ENCODE measurements around the gene AFP. TPM values are rescaled to one million over a fixed set of nuclear protein-coding genes. Genes with fewer than 3 reads are reported as not detected.

Gene AFP
- total and polyA plus RNA-seq, 7 experiments from 2014 or later, result not detected

GRCh38 chr4:73420615-73421014 lies 15.4 kb upstream of the AFP start:
- no peaks in the 10 kb centered on the region for H3K4me1 Mint-ChIP-seq
- ChIA-PET CTCF (interaction anchor here (1.6 kb wide), 1 partner anchor 8 kb away, joined by 4 read pairs; no protein-coding TSS in a partner anchor), POLR2A (no interaction called here)
- Histone ChIP-seq H3K9me3 (ENCODE audit: control insufficient read depth in 2 of 3, low read length in 3 of 3) (no peaks in the 10 kb centered on the region), H3K4me1 (ENCODE audit: control insufficient read depth in 2 of 2, insufficient read depth in 2 of 2, low read length in 2 of 2) (no peaks in the 10 kb centered on the region), H3K27ac (ENCODE audit: low read depth, low read length) (no peak overlapping the region), H3K36me3 (ENCODE audit: control insufficient read depth in 2 of 3, insufficient read depth in 3 of 3, low read length in 3 of 3) (no peaks in the 10 kb centered on the region), H3K4me3 (ENCODE audit: low read length) (no peak overlapping the region), H3K27me3 (ENCODE audit: control insufficient read depth in 2 of 2, insufficient read depth in 2 of 2, low read length in 2 of 2) (no peaks in the 10 kb centered on the region)
- H3K27ac Mint-ChIP-seq, result no peak overlapping the region
- ATAC-seq (no peak), DNase-seq (no peak)
- H3K36me3 Mint-ChIP-seq, result no peaks in the 10 kb centered on the region
- no peak overlapping the region for H3K4me3 Mint-ChIP-seq
- H3K27me3 Mint-ChIP-seq, result peaks cover 0 to 10% (median 0%) of the 10 kb centered on the region in 5 donors
- intact Hi-C loops (cut with micrococcal nuclease), result no loop called here
- no peaks in the 10 kb centered on the region for H3K9me3 Mint-ChIP-seq

DNA sequence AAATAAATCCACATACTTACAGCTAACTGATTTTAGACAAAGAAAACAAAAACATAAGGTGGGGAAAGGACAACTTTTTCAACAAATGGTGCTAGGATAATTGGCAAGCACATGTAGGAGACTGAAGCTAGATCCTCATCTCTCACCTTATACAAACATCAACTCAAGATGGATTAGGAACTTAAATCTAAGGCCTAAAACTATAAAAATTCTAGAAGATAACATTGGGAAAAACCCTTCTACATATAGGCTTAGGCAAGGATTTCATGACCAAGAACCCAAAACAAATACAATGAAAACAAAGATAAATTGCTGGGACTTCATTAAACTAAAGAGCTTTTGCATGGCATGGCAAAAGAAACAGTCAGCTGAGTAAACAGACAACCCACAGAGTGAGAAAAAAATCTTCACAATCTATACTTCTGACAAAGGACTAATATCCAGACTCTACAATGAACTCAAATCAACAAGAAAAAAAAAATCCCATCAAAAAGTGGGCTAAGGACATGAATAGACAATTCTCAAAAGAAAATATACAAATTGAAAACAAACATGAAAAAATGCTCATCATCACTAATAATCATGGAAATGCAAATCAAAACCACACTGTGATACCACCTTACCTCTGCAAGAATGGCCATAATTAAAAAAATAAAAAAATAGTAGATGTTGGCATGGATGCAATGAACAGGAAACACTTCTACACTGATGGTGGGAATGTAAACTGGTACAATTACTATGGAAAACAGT lies 14.1 kb upstream of the AFP start:
- no peaks in the 10 kb centered on the region for H3K4me1 Mint-ChIP-seq
- ChIA-PET POLR2A (no interaction called here), CTCF (no interaction called here)
- no peaks in the 10 kb centered on the region for H3K9me3 ChIP-seq (ENCODE audit: control insufficient read depth in 2 of 3, low read length in 3 of 3)
- no peak overlapping the region for H3K27ac ChIP-seq (ENCODE audit: low read depth, low read length)
- peaks cover 0 to 1% (median 0%) of the 10 kb centered on the region in 11 donors for H3K9me3 Mint-ChIP-seq
- no peaks in the 10 kb centered on the region for H3K4me1 ChIP-seq (ENCODE audit: control insufficient read depth in 2 of 2, insufficient read depth in 2 of 2, low read length in 2 of 2)
- no peaks in the 10 kb centered on the region for H3K36me3 ChIP-seq (ENCODE audit: control insufficient read depth in 2 of 3, insufficient read depth in 3 of 3, low read length in 3 of 3)
- H3K36me3 Mint-ChIP-seq, result no peaks in the 10 kb centered on the region
- H3K27me3 ChIP-seq (ENCODE audit: control insufficient read depth in 2 of 2, insufficient read depth in 2 of 2, low read length in 2 of 2), result no peaks in the 10 kb centered on the region
- intact Hi-C loops (cut with micrococcal nuclease), result no loop called here
- no peak overlapping the region for H3K4me3 ChIP-seq (ENCODE audit: low read length)
- DNase-seq (no peak), ATAC-seq (no peak)
- H3K27me3 Mint-ChIP-seq, result peaks cover 0 to 10% (median 0%) of the 10 kb centered on the region in 5 donors
- H3K4me3 Mint-ChIP-seq, result no peak overlapping the region
- no peak overlapping the region for H3K27ac Mint-ChIP-seq

DNA sequence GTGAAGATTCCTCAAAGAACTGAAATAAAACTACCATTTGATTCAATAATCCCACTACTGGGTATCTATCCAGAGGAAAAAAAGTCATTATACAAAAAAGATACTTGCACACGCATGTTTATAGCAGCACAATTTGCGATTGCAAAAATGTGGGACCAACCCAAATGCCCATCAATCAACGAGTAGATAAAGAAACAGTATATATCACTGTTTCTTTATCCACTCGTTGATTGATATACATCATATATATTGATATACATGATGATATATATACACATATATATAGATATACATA lies 13.6 kb upstream of the AFP start:
- Histone ChIP-seq H3K4me1 (ENCODE audit: control insufficient read depth in 2 of 2, insufficient read depth in 2 of 2, low read length in 2 of 2) (no peaks in the 10 kb centered on the region), H3K4me3 (ENCODE audit: low read length) (no peak overlapping the region), H3K27ac (ENCODE audit: low read depth, low read length) (no peak overlapping the region), H3K27me3 (ENCODE audit: control insufficient read depth in 2 of 2, insufficient read depth in 2 of 2, low read length in 2 of 2) (no peaks in the 10 kb centered on the region), H3K36me3 (ENCODE audit: control insufficient read depth in 2 of 3, insufficient read depth in 3 of 3, low read length in 3 of 3) (no peaks in the 10 kb centered on the region), H3K9me3 (ENCODE audit: control insufficient read depth in 2 of 3, low read length in 3 of 3) (no peaks in the 10 kb centered on the region)
- Mint-ChIP-seq H3K36me3 (no peaks in the 10 kb centered on the region), H3K27me3 (peaks cover 0 to 10% (median 0%) of the 10 kb centered on the region in 5 donors), H3K4me3 (no peak overlapping the region), H3K4me1 (no peaks in the 10 kb centered on the region), H3K27ac (no peak overlapping the region), H3K9me3 (peaks cover 0 to 1% (median 0%) of the 10 kb centered on the region in 11 donors)
- POLR2A ChIA-PET, result no interaction called here
- CTCF ChIA-PET, result no interaction called here
- intact Hi-C loops (cut with micrococcal nuclease), result no loop called here
- no peak for ATAC-seq
- DNase-seq, result no peak

GRCh38 chr4:73423184-73423583 lies 12.8 kb upstream of the AFP start:
- no peak overlapping the region for H3K4me3 Mint-ChIP-seq
- H3K4me1 Mint-ChIP-seq, result no peaks in the 10 kb centered on the region
- H3K9me3 ChIP-seq (ENCODE audit: control insufficient read depth in 2 of 3, low read length in 3 of 3), result no peaks in the 10 kb centered on the region
- peaks cover 0 to 1% (median 0%) of the 10 kb centered on the region in 11 donors for H3K9me3 Mint-ChIP-seq
- no peaks in the 10 kb centered on the region for H3K4me1 ChIP-seq (ENCODE audit: control insufficient read depth in 2 of 2, insufficient read depth in 2 of 2, low read length in 2 of 2)
- intact Hi-C loops (cut with micrococcal nuclease), result no loop called here
- ChIA-PET POLR2A (no interaction called here), CTCF (no interaction called here)
- DNase-seq (no peak), ATAC-seq (no peak)
- no peak overlapping the region for H3K27ac Mint-ChIP-seq
- H3K27me3 Mint-ChIP-seq, result peaks cover 0 to 10% (median 0%) of the 10 kb centered on the region in 5 donors
- no peaks in the 10 kb centered on the region for H3K36me3 Mint-ChIP-seq
- H3K4me3 ChIP-seq (ENCODE audit: low read length), result no peak overlapping the region
- no peaks in the 10 kb centered on the region for H3K36me3 ChIP-seq (ENCODE audit: control insufficient read depth in 2 of 3, insufficient read depth in 3 of 3, low read length in 3 of 3)
- no peaks in the 10 kb centered on the region for H3K27me3 ChIP-seq (ENCODE audit: control insufficient read depth in 2 of 2, insufficient read depth in 2 of 2, low read length in 2 of 2)
- H3K27ac ChIP-seq (ENCODE audit: low read depth, low read length), result no peak overlapping the region

- Mint-ChIP-seq H3K9me3 (peaks cover 0 to 1% (median 0%) of the 10 kb centered on the region in 11 donors), H3K27ac (no peak overlapping the region), H3K36me3 (no peaks in the 10 kb centered on the region), H3K27me3 (peaks cover 0 to 18% (median 5%) of the 10 kb centered on the region in 5 donors), H3K4me3 (no peak overlapping the region), H3K4me1 (no peaks in the 10 kb centered on the region)
- ChIA-PET CTCF (no interaction called here), POLR2A (no interaction called here)
- Histone ChIP-seq H3K27me3 (ENCODE audit: control insufficient read depth in 2 of 2, insufficient read depth in 2 of 2, low read length in 2 of 2) (no peaks in the 10 kb centered on the region), H3K36me3 (ENCODE audit: control insufficient read depth in 2 of 3, insufficient read depth in 3 of 3, low read length in 3 of 3) (no peaks in the 10 kb centered on the region), H3K9me3 (ENCODE audit: control insufficient read depth in 2 of 3, low read length in 3 of 3) (no peaks in the 10 kb centered on the region), H3K4me1 (ENCODE audit: control insufficient read depth in 2 of 2, insufficient read depth in 2 of 2, low read length in 2 of 2) (no peaks in the 10 kb centered on the region), H3K27ac (ENCODE audit: low read depth, low read length) (no peak overlapping the region), H3K4me3 (ENCODE audit: low read length) (no peak overlapping the region)
- no peak for ATAC-seq
- intact Hi-C loops (cut with micrococcal nuclease), result no loop called here
- no peak for DNase-seq
Measured at GRCh38 chr4:73426666-73427065, 9.4 kb upstream of the AFP start.

DNA sequence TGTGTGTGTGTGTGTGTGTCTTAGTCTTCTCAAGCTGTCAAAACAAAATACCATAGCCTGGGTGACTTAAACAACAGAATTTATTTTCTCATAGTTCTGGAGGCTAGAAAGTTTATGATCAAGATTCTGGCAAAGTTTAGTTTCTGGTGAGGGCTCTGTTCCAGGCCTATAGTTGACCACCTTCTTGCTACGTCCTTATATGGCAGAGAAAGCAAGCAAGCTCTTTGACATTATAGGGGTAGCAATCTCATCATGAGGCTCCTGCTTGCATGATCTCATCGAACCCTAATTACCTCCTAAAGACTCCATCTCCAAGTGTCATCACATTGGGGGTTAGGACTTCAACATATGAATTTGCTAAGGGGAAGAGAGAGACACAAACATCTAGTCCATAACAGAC lies 6.9 kb upstream of the AFP start:
- intact Hi-C loops (cut with micrococcal nuclease), result no loop called here
- no peak overlapping the region for H3K4me3 ChIP-seq (ENCODE audit: low read length)
- Mint-ChIP-seq H3K9me3 (peaks cover 0 to 1% (median 0%) of the 10 kb centered on the region in 11 donors), H3K4me1 (no peaks in the 10 kb centered on the region), H3K27ac (no peak overlapping the region), H3K27me3 (peaks cover 0 to 23% (median 5%) of the 10 kb centered on the region in 5 donors), H3K4me3 (no peak overlapping the region), H3K36me3 (no peaks in the 10 kb centered on the region)
- CTCF ChIA-PET, result interaction anchor here (1.1 kb wide), 1 partner anchor 9 kb away, joined by 4 read pairs; no protein-coding TSS in a partner anchor
- H3K4me1 ChIP-seq (ENCODE audit: control insufficient read depth in 2 of 2, insufficient read depth in 2 of 2, low read length in 2 of 2), result no peaks in the 10 kb centered on the region
- H3K27me3 ChIP-seq (ENCODE audit: control insufficient read depth in 2 of 2, insufficient read depth in 2 of 2, low read length in 2 of 2), result no peaks in the 10 kb centered on the region
- DNase-seq (no peak), ATAC-seq (no peak)
- POLR2A ChIA-PET, result no interaction called here
- H3K36me3 ChIP-seq (ENCODE audit: control insufficient read depth in 2 of 3, insufficient read depth in 3 of 3, low read length in 3 of 3), result no peaks in the 10 kb centered on the region
- H3K9me3 ChIP-seq (ENCODE audit: control insufficient read depth in 2 of 3, low read length in 3 of 3), result no peaks in the 10 kb centered on the region
- no peak overlapping the region for H3K27ac ChIP-seq (ENCODE audit: low read depth, low read length)
